Fibroblast of skin of back (primary cell): ENCODE data around the gene MARCHF10. TPM values are rescaled to one million over a fixed set of nuclear protein-coding genes. Genes with fewer than 3 reads are reported as not detected.
"Not testable (repeated sequence)": the region's sequence is repeated elsewhere in the genome, so short reads cannot be mapped to it uniquely, and the experiment has no call there.

ENCODE experiments used
- DNase-seq: peaks from one replicate; pipeline ENCODE4 v3.0.0-alpha.2; 2013
- polyA plus RNA-seq, 2 experiments: library from polyadenylated mRNA; unstranded; fragments of 120-200 nt; gene quantifications; one replicate each; pipeline ENCODE4 v1.2.1, GENCODE V29; 2013; ENCODE audit not compliant: insufficient read length in 2 of 2

MARCHF10 gene, protein sequence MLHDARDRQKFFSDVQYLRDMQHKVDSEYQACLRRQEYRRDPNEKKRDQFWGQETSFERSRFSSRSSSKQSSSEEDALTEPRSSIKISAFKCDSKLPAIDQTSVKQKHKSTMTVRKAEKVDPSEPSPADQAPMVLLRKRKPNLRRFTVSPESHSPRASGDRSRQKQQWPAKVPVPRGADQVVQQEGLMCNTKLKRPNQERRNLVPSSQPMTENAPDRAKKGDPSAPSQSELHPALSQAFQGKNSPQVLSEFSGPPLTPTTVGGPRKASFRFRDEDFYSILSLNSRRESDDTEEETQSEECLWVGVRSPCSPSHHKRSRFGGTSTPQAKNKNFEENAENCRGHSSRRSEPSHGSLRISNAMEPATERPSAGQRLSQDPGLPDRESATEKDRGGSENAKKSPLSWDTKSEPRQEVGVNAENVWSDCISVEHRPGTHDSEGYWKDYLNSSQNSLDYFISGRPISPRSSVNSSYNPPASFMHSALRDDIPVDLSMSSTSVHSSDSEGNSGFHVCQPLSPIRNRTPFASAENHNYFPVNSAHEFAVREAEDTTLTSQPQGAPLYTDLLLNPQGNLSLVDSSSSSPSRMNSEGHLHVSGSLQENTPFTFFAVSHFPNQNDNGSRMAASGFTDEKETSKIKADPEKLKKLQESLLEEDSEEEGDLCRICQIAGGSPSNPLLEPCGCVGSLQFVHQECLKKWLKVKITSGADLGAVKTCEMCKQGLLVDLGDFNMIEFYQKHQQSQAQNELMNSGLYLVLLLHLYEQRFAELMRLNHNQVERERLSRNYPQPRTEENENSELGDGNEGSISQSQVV
- polyA plus RNA-seq (2013, experiment 1 of 2; ENCODE audit: insufficient read length), result not detected
- not detected for polyA plus RNA-seq (2013, experiment 2 of 2; ENCODE audit: insufficient read length)

DNA sequence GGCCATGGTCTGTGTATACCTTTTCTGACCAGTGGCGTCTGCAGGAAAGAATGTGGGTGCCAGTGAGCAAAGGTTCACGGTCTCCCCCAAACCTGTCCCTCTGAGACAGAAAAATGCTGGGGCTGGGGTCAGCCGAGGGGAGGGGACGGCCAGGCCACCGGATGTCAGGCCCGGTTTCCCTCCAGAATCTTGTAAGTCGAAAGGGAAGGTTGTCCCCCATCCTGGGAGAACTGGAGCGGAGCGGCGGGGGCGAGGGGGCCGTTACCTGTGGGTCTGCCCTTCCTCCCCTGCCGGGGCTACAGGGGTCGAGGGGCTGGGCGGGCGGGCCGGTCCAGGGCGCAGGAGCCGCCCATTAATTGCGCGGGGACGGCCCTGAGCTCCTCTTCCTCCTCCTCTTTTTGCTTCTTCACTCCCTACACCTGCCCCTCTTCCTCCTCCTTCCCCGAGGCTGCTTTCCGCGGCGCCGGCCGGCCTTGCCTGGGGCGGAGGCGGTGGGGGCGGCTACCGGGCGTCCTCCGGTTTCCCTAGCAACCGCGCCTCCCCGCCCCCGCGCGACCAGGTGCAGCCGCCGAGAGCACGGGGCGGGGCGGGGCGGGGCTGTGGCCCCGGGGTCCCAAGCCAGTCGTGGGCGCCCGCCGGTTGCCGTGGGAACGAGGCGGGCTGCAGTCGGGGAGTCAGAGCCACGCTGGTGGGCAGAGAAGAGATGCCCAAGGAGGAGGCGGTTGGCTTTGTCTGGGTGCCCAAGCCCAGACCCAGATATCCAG, at the start of gene MARCHF10:
MARCHF10 (minus strand) TSS at position 503 of the 764 bp plus-strand sequence. CDS start 6,579 bp downstream, outside the sequence.
- no peak for DNase-seq

DNA sequence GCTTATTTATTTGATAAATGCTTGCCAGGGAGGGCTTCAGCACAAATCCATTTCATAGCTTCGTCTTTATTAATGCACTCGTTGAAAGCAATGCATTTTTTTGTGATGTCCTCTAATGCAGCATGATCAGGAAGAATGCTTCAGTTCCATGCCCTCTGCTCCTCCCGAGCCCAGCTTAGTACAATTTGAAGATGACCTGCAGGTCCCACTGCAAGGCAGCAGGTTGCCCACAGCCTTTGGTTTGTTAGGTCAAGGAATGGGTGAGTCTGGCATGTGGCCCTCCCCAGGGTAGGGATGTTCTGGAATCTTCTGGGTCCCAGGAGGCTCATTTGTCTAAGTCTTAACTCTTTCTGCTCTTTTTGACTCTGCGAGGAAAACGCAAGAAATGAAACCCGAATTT, 49.4 kb upstream of the MARCHF10 start:
- DNase-seq, result no peak

DNA sequence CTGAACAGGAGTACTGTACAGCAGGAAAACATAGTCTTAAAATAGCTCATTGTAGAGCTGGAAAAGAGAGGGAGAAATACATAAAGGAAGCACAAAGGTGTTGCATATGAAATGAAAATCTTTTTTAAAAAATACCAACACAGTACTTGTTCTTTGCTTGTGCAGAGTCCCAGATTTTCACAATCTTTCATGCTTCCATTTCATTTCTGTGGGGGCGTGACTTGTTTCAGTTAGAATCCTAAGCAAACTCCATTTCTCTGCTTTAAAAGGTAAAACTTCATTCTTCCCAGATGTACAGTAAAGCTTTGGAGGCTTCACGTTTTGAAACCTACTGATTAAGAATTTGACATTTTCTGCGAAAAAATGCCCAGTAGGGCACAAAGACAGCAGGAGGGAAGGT, 48.5 kb upstream of the MARCHF10 start:
- no peak for DNase-seq

DNA sequence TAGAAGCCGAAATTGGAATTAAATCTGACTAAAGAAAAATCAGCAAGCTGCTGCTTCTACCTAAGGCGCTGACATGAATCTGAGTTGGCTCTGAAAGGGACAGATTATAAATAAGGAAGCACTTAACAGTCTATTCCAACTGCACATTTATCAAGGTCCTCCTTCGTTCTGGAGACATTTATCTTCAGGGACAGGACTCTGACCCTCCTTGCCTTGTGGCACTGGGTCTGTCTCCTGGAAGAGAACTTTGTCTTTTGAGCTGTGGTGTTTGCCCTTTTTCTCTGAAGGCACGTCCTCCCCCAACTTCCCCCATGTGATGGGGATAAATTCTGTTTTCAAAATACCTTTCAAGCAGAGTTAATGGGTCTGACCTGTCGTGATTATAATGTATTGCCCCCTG, 47.0 kb upstream of the MARCHF10 start:
- DNase-seq, result no peak

DNA sequence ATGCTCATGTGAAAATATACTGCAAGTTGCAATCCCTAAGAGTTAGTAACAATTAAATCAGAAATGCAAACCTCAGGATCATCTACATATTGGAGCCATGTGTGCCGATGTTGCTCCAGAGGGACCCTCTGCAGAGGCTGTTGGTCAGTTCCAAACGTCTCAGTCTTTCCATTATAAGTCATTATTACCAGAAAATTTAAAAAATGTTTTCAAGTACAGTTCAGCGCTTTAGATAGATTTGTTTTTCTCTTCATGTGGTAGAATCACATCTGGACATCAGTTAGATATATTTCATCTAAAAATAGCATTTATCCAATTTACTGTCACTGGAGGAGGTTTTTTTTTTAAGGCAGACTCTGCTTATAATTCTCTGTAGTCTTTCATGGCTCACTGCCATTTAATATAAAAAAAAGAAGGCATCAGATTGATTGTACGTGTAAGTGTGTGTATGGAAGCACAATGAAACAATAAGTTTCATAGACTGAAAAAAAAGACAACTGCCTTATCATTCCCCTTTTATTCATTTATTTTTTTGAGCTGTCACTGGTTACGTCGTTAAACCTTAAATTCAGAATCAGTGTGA, 46.1 kb upstream of the MARCHF10 start:
- DNase-seq, result no peak

DNA sequence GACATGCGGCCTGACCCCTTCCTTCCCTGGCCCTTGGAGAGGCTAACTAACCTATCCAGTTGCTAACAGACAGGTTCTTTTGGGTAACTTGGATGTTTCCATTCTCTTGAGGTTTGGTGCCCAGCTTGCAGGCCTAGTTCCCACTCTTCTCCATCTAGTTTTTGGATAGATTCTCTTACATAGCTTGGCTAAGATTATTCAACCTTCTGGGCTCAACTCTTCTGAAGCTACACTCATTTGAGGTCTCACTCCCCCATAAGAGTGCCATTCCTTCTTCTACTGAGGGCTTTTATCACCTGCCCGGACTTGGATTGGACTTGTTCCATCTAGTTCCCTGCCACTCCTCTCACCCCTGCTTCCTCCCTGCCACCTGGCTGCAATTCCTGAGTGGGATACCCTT, 44.1 kb upstream of the MARCHF10 start:
- no peak for DNase-seq

DNA sequence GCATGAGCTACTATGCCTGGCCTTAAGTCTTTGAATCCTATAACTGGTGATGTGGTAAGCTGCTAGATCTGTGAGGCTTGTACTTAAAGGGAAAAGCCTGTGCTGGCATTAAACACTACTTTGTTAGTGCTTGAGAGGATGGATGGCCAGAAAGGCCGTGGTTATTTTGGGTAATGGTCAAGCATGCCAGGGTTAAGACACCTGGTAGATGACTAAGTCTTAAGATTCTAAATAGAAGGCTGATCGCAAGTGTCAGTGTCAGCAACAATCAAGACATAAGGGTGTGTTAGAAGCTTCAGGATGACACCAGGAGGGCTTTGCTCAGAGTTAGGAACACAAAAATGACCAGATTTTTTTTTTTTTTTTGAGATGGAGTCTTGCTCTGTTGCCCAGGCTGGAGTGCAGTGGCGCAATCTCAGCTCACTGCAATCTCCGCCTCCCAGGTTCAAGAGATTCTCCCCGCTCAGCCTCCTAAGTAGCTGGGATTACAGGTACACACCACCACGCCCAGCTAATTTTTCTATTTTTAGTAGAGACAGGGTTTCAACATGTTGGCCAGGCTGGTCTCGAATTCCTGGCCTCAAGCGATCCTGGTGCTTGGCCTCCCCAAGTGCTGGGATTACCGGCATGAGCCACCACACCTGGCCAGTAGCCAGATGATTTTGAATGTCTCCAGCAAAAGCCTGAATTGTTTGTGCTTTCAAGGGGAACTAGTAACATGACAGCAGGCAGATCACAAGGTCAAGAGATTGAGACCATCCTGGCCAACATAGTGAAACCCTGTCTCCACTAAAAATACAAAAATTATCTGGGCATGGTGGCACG, 41.7 kb upstream of the MARCHF10 start:
- DNase-seq, result not testable (repeated sequence)

DNA sequence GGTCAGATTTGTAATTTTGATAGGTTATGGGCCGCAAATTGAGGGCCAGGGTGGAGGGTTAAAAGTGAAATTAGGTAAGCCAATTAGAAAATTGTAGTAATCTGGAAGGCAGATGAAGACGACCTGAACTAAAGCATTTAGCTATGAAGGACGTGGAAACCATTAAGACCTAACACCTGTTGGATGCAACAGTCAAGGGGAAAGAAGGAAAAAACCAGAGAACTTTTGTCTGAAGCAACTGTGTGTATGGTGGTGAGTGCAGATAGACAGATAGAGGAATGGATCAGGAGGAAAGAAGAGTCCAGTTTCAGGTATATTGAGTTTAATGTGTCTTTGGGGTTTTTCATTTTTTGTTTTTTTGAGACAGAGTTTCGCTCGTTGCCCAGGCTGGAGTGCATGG, 40.2 kb upstream of the MARCHF10 start:
- DNase-seq, result no peak

DNA sequence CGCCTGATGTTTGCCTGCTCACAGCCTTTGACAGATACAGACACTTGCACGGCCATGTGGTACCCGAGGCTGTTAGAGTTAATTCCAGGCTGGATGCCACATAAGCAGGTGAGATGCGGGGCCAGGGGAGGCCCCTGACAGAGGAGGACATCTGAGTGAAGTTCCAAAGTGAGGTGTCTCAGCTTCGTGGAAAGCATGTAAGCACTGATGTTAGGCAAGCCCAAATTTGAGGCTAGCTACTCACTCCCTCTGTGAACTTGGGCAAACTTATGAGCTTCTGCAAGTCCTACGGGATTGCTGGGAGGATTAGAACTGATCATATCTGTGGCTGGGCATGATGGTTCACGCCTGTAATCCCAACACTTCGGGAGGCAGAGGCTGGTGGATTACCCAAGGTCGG, 39.3 kb upstream of the MARCHF10 start:
- DNase-seq, result no peak

DNA sequence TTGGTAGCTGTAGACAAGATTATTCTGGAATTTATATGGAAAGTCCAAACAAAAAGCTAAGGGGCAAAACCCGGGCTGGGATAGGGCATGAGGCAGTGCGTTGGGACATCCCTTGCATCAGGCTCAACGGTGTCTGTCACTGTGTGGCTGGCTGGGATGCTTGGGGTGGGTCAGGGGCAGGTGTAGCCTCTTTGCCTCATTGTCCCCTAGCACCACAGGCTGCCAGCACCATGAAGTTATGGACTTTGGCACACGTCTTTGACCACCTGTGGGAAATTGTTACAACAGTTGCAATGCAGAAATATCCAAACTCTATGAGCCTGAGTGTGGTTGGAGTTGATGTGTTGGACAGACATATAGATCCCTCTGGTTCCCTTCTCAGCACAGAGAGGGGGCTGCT, 32.8 kb upstream of the MARCHF10 start:
- DNase-seq, result no peak

DNA sequence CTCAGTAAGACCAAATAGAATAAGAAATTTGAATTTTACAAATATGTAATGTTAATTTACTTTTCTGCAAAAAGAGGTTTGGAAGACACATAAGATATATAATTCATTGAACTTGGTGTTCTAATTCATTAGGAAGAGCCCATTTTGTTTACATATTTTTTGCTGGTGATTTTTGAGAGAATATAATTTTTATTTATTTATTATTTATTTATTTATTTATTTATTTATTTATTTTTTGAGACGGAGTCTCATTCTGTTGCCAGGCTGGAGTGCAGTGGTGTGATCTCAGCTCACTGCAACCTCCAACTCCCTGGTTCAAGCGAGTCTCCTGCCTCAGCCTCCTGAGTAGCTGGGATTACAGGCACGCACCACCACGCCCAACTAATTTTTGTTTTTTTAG, 25.7 kb upstream of the MARCHF10 start:
- not testable (repeated sequence) for DNase-seq

DNA sequence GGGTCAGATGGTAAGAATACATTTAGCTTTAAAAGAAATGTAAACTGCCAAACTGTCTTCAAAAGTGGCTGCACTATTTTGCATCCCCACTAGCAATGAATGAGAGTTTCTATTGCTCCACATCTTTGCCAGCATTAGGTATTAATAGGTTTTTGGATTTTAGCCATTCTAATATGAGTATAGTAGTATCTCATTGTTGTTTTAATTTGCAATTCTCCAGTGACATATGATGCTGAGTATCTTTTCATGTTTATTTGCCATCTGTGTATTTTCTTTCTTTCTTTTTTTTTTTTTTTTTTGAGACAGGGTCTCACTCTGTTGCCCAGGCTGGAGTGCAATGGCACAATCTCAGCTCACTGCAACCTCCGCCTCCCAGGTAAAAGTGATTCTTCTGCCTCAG, 24.3 kb upstream of the MARCHF10 start:
- DNase-seq, result no peak

DNA sequence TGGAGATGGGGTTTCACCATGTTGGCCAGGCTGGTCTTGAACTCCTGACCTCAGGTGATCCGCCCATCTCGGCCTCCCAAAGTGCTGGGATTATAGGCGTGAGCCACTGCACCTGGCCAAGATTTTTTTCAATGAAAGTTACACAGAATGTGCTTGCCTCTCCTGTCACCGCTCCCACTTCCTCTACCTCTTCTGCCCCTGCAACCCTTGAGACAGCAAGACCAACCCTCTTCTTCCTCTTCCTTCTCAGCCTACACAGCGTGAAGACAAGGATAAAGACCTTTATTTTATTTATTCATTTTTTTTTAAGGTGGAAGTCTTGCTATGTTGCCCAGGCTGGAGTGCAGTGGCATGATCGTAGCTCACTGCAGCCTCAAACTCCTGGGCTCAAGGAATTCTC, 23.0 kb upstream of the MARCHF10 start:
- DNase-seq, result not testable (repeated sequence)

DNA sequence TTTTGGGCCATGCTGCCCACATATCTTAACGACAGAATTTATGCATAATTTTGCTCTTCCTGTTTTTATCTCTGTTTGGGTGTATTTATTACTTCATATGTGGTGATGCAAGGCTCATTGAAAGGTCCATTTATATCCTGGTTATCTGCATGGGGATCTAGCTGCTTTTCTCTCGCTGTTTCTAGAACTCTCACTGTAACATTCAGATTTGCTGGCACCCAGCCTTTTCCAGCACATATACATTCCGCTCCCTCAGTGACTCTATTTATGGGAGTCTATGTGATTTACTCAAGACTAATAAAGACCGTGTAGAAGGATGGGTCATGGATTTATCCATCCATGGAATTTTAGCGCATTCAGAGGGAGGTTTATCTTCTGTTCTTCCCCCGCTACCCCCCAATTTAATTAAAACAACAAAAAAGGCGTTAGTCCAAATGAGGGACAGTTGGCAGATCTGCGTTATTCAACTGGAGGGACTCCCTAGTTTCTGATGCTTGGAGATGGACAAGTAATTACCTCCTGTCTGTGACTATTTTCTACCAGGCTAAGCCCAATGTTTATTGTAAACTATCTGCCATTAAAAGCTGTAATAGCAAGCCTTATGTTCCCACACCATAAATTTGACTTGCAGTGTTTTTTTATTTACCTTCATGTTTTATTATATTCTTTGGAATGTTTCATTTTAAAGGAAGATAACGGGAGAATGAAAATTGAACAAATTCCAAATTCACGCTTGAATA, 19.8 kb upstream of the MARCHF10 start:
- peak; percentile 36 for DNase-seq

DNA sequence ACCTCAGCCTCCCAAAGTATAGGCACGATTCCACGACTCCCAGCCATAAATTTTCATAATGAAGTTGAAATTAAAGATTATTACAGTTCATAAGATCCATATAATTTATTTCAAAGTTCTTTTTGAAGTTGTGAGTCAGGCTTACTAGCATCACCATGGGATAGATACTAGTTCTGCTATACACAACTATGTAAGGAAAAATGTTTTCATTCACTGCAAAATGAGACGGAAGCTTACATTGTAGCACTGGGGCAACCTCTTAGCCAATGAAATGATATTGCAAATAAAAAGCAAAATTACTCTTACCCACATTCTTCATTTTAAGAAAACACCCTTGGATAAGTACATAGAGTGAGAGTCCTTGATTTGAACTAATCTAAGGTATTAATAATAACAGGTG, 18.8 kb upstream of the MARCHF10 start:
- no peak for DNase-seq

DNA sequence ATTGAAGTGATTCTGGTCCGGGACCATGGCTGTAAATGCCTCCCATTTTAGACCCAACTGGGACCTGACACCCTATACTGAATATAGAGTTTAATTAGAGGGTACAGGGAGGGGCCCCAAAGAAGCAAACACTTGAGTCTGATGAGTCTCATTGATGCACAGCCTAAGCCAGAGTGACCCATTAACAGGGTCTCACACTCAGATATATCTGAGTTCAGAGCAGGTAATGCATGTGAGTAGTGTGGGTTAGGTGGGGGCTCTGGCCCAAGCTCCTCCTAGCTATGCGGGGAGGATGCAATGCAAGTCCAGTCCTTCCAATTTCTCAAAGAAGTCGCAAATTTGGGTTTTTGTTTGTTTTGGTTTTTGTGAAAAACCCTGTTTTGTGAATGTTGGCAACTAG, 17.1 kb upstream of the MARCHF10 start:
- no peak for DNase-seq

DNA sequence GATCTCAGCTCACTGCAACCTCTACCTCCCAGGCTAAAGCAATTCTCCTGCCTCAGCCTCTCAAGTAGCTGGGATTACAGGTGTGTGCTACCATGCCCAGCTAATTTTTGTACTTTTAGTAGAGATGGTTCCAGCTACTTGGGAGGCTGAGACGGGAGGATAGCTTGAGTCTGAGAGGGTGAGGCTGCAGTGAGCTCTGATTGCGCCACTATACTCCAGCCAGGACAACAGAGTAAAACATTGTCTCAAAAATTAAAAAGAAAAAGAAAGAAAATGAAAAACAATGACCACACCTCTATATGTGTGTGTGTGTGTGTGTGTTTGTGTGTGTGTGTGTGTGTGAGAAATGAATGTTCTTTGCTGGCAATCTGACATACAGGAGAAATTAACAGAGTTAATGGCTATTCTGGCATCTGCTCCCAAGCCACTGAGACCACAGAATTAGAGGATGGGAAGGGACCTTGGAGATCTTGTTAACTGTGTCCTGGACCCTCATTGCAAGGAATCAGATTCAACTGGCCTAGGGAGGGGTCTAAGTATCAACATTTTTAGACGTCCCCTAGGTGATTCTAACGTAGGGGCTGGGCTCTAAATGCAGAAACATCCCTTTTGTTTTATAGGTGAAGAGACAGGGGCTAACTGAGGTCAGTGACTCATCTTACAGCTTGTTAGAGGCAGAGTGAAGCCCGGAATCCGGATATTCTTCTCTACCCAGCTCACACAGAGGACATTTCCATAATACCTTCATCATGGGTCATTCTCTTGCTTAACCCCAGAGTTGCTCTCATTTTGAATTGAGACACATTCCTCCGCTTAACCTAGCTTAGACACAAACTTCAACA, 16.4 kb upstream of the MARCHF10 start:
- peak; percentile 94 for DNase-seq

DNA sequence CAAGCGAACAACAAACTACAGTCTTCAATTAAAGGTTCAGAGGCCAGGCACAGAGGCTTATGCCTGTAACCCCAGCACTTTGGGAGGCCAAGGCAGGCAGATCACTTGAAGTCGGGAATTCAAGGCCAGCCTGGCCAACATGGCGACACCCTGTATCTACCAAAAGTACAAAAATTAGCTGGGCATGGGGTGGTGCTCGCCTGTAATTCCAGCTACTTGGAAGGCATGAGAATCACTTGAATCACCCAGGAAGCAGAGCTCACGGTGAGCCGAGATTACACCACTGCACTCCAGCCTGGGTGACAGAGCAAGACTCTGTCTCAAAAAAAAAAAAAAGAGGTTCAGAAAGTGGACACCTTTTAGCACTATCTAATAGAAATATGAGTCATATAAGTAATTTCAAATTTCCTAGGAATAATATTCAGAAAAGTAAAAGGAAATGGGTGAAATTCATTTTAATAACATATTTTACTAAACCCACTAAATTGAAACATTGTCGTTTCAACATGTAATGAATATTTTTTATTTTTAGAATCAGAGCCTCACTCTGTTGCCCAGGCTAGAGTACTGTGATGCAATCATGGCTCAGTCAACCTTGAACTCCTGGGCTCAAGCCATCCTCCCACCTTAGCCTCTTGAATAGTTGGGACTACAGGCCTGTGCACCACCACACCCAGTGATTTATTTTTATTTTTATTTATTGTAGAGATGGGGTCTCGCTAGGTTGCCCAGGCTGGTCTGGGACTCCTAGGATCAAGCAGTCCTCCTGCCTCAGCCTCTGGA, 15.2 kb upstream of the MARCHF10 start:
- peak; percentile 13 for DNase-seq
